BJ (cell line): Measurements from ENCODE around the gene GARIN1A. TPM values are rescaled to one million over a fixed set of nuclear protein-coding genes. Genes with fewer than 3 reads are reported as not detected.

Experiments used
- CTCF ChIA-PET: fragments of 350-600 bp; formaldehyde crosslinking; extraction: SDS; loops from one replicate; lab custom pipeline; 2021; ENCODE audit warnings: antibody characterized with exemption, inconsistent platforms; lab: Yijun Ruan, JAX
- POLR2A ChIA-PET: fragments of 300-600 bp; sonication (Branson Sonifier 250); formaldehyde crosslinking; extraction: SDS; loops from one replicate; lab custom pipeline; 2021; ENCODE audit warnings: antibody characterized with exemption; lab: Charles Lee
- DNase-seq: peaks from one replicate; pipeline ENCODE4 v3.0.0-alpha.2; 2011; ENCODE audit warnings: low read depth
- H3K27me3 ChIP-seq: 2 replicates; pipeline ENCODE4 v1.6.0; 2011; ENCODE audit warnings: low read length; ENCODE audit not compliant: control insufficient read depth, insufficient read depth
- H3K36me3 ChIP-seq: 2 replicates; pipeline ENCODE4 v1.5.1; 2011; ENCODE audit warnings: low read length; ENCODE audit not compliant: control insufficient read depth, insufficient read depth
- H3K4me3 ChIP-seq: 2 replicates; pipeline ENCODE4 v1.5.1; 2011; ENCODE audit warnings: low read depth, mild to moderate bottlenecking, control low read depth, low read length
- CTCF ChIP-seq: IDR thresholded peaks from 2 replicates; pipeline ENCODE4 v1.5.1; 2011; ENCODE audit warnings: low read depth, mild to moderate bottlenecking, control low read depth, inconsistent platforms, low read length, moderate library complexity; ENCODE audit not compliant: insufficient read depth
- polyA plus RNA-seq: library from polyadenylated mRNA; depleted of rRNA; stranded (reverse); fragments of >200 nt; gene quantifications from 2 replicates; pipeline ENCODE4 v1.2.3, GENCODE V29; 2011

Gene GARIN1A
- polyA plus RNA-seq, 1 experiment: 0.94 TPM

GRCh38 chr7:128701062-128701785, 29.1 kb downstream of the GARIN1A start:
- ChIA-PET CTCF (interaction anchor here (0.5 to 1.1 kb wide), 2 partner anchors 13 to 30 kb away, joined by 3 read pairs; no protein-coding TSS in a partner anchor), POLR2A (no interaction called here)
- TF ChIP-seq CTCF: no peak
- Histone ChIP-seq H3K36me3 (no peaks in the 10 kb centered on the region), H3K27me3 (no peaks in the 10 kb centered on the region), H3K4me3 (no peak overlapping the region)
- no peak for DNase-seq

GRCh38 chr7:128703609-128704241, 31.6 kb downstream of the GARIN1A start:
- H3K4me3 ChIP-seq: no peak overlapping the region
- no peaks in the 10 kb centered on the region for H3K36me3 ChIP-seq
- TF ChIP-seq CTCF: no peak
- CTCF ChIA-PET: no interaction called here
- H3K27me3 ChIP-seq: no peaks in the 10 kb centered on the region
- peak; percentile 8 for DNase-seq
- POLR2A ChIA-PET: no interaction called here

GRCh38 chr7:128705891-128706333, 33.8 kb downstream of the GARIN1A start:
- peak; percentile 13; the same call in 1 of the 2 replicates for TF ChIP-seq CTCF
- peak; percentile 22 for DNase-seq
- Histone ChIP-seq H3K4me3 (no peak overlapping the region), H3K36me3 (no peaks in the 10 kb centered on the region), H3K27me3 (no peaks in the 10 kb centered on the region)
- POLR2A ChIA-PET: interaction anchor here (0.6 kb wide), 1 partner anchor 33 kb away, joined by 19 read pairs; the partner anchor contains the start of gene CALU
- CTCF ChIA-PET: no interaction called here

- no peak for DNase-seq
- CTCF ChIA-PET: no interaction called here
Observed at GRCh38 chr7:128707752-128708151, 35.7 kb downstream of the GARIN1A start.

More at GRCh38 chr7:128707752-128708151, 35.7 kb downstream of the GARIN1A start:
- no peak overlapping the region for H3K4me3 ChIP-seq
- no peak for TF ChIP-seq CTCF
- H3K27me3 ChIP-seq: no peaks in the 10 kb centered on the region
- no peaks in the 10 kb centered on the region for H3K36me3 ChIP-seq
- POLR2A ChIA-PET: no interaction called here
